HG02938 (cell line): ENCODE measurements around the gene CEACAM8.
"Not testable (repeated sequence)": the region's sequence is repeated elsewhere in the genome, so short reads cannot be mapped to it uniquely, and the experiment has no call there.

Experiments
- ATAC-seq: cut with Tn5 transposase; IDR thresholded peaks from one replicate; pipeline ENCODE4 v1.9.1; 2021; ENCODE audit warnings: mild to moderate bottlenecking, moderate library complexity; ENCODE audit not compliant: unreplicated experiment

Gene CEACAM8

GRCh38 chr19:42546831-42547500, 47.8 kb downstream of the CEACAM8 start:
- no peak for ATAC-seq

DNA sequence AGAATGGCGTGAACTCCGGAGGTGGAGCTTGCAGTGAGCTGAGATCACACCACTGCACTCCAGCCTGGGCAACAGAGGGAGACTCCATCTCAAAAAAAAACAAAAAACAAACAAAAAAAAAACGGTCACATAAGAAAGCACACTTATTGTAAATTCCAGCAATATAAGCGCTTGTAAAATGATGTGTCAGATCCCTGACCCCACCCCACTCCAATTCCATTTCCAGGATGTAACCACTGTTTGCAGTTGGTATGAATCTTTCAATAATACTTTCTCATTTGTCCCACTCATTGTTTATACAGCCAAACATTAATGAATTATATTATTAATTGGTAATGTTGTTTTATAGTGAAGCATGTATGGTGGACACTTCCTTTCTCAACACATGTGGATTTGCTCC, 50.6 kb downstream of the CEACAM8 start:
- ATAC-seq, result no peak

DNA sequence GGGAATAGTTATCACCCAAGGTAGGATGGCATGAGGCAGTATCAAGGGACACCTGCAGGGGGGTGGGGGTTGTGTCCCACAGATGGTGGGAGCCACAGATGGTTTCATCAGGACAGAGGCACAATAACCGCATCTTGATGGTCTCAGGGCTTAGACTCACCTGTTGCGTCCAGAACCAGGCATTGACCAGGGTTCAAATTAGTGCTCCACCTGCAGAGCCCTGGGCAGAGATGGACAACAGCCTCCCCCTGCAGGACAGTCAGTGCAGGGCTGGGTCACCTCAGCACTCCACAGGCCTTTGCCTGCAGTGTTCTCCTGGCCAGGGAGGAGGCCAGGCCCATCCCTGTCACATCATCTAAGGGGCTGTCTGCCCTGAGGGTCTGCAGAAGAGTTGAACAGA, 51.9 kb downstream of the CEACAM8 start:
- ATAC-seq, result no peak

GRCh38 chr19:42540071-42540553, 54.6 kb downstream of the CEACAM8 start:
- no peak for ATAC-seq

DNA sequence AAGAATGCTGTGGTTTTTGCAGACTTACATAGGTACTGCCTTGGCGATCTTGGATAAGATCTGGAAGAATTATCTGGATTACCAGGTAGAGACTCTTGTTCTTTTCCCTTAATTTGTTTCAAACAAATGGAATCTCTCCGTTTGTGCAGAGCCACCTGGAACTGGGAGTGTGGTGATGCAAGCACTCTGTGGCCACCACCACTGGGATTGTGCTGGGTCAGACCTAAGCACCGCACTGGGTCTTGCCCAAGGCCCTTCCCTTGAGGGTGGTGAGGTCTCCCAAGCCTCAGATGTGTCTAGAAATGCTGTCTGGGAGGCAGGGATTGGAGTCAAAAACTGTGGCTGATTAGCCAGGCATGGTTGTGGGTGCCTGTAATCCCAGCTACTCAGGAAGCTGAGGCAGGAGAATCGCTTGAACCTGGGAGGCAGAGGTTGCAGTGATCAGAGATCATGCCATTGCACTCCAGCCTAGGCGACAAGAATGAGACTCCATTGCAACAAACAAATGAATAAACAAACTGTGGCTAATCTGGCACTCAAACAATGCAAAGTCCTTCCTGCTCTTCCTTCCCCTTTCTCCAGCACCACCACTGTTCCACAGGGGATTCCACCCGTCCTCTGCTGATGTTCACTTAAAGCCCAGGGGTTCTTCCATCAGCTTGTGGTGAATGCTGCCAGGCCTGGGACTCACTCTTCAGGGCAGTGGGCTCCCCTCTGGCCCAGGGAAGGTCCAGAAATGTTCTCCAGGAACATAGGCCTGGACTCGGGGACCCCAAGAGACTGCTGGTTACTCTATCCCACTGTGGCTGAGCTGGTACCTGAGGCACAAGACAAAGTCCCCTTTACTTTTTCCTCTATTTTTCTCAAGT, 55.6 kb downstream of the CEACAM8 start:
- ATAC-seq, result no peak

- not testable (repeated sequence) for ATAC-seq
Measured at GRCh38 chr19:42535276-42535675, 59.4 kb downstream of the CEACAM8 start.

- no peak for ATAC-seq
Measured at GRCh38 chr19:42534391-42534790, 60.3 kb downstream of the CEACAM8 start.

DNA sequence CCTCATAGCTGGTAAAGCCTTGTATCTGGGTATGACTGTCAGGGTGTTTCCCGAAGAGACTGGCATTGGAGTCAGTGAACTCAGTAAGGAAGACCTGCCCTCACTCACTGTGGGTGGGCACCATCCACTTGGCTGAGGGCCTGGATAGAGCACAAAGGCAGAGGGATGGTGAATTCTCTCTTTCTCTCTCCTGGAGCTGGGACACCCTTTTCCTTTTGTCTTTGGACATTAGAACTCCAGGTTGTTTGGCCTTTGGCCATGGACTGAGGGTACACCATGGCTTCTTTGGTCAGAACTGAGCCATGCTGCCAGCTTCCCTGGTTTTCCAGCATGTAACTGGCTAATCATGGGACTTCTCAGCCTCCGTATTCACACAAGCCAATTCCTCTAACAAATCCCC, 61.8 kb downstream of the CEACAM8 start:
- ATAC-seq, result no peak

DNA sequence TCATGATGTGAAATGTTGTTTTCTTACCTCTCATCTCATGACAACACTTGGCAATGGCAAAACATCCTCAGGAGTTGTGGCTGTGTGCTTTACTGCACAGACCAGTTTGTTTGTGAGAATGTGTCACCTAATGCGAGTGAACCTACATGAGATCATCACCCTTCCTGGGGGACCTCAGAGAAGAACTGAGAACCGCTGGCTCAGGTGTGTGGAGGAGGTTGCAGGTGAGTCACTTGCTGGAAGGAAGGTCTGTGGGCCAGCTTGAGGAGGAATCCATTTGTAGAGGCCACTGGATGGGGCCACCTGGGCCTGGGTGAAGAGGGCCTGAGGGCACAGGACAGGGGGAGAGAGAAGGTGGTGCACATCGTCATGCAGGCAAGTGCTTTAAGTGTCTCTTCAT, 63.4 kb downstream of the CEACAM8 start:
- ATAC-seq, result no peak
